Embryonic facial prominence (tissue), 1 donor: ENCODE results near the gene CFAP74.

Experiments used
- DNase-seq: peaks from one replicate; pipeline ENCODE4 v3.0.0-alpha.2; 2016; ENCODE audit errors: extremely low spot score

Gene CFAP74

GRCh38 chr1:1967879-1968278 lies 35.7 kb downstream of the CFAP74 start:
- DNase-seq, result no peak

GRCh38 chr1:1967151-1967550 lies 36.4 kb downstream of the CFAP74 start:
- DNase-seq, result no peak

- no peak for DNase-seq
Observed at GRCh38 chr1:1966071-1966740, 37.4 kb downstream of the CFAP74 start.

GRCh38 chr1:1965546-1965945 lies 38.0 kb downstream of the CFAP74 start:
- DNase-seq, result no peak

GRCh38 chr1:1964811-1965210 lies 38.8 kb downstream of the CFAP74 start:
- no peak for DNase-seq

GRCh38 chr1:1963570-1963969 lies 40.0 kb downstream of the CFAP74 start:
- DNase-seq, result no peak

- DNase-seq, result no peak
Observed at GRCh38 chr1:1962752-1963151, 40.8 kb downstream of the CFAP74 start.

- DNase-seq, result no peak
Observed at GRCh38 chr1:1960480-1961196, 42.9 kb downstream of the CFAP74 start.

GRCh38 chr1:1959840-1960479 lies 43.6 kb downstream of the CFAP74 start:
- no peak for DNase-seq

- DNase-seq, result no peak
Observed at GRCh38 chr1:1959459-1959839, 44.1 kb downstream of the CFAP74 start.

GRCh38 chr1:1958071-1958541 lies 45.5 kb downstream of the CFAP74 start:
- DNase-seq, result no peak

GRCh38 chr1:1957533-1957961 lies 46.0 kb downstream of the CFAP74 start:
- DNase-seq, result no peak

- no peak for DNase-seq
Observed at GRCh38 chr1:1956586-1957532, 46.7 kb downstream of the CFAP74 start.

- DNase-seq, result no peak
Observed at GRCh38 chr1:1956101-1956500, 47.5 kb downstream of the CFAP74 start.

GRCh38 chr1:1955621-1956094 lies 47.9 kb downstream of the CFAP74 start:
- no peak for DNase-seq

- no peak for DNase-seq
Observed at GRCh38 chr1:1954831-1955441, 48.6 kb downstream of the CFAP74 start.

- no peak for DNase-seq
Observed at GRCh38 chr1:1954015-1954414, 49.6 kb downstream of the CFAP74 start.

GRCh38 chr1:1950940-1951339 lies 52.6 kb downstream of the CFAP74 start:
- no peak for DNase-seq

- DNase-seq, result no peak
Observed at GRCh38 chr1:1948783-1949182, 54.8 kb downstream of the CFAP74 start.

- no peak for DNase-seq
Observed at GRCh38 chr1:1947493-1947892, 56.1 kb downstream of the CFAP74 start.

- DNase-seq, result no peak
Observed at GRCh38 chr1:1946540-1946939, 57.0 kb downstream of the CFAP74 start.
